ENCODE data around the gene TSSK1B.
"Not testable (repeated sequence)": the region's sequence is repeated elsewhere in the genome, so short reads cannot be mapped to it uniquely, and the experiment has no call there.

Gene TSSK1B, protein sequence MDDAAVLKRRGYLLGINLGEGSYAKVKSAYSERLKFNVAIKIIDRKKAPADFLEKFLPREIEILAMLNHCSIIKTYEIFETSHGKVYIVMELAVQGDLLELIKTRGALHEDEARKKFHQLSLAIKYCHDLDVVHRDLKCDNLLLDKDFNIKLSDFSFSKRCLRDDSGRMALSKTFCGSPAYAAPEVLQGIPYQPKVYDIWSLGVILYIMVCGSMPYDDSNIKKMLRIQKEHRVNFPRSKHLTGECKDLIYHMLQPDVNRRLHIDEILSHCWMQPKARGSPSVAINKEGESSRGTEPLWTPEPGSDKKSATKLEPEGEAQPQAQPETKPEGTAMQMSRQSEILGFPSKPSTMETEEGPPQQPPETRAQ

DNA sequence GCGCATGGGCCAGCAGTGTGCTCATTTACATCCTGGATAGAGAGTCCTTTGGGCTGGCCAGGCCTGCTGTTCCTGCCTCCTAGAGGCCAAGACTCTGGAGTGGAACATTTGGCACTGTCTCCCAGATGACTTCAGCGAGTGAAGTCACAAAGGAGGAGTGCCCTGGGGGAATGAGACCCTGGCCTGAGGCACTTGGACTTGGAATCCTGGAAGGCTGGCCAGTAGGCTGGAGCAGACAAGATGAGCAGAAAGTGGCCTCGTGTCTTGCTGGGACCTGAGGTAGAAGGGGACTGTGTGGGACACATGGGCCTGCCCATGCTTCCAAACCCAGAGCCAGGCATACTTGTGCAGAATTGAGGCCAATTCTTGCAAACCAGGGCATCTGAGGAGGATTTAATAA lies at the start of gene TSSK1B:
TSSK1B (minus strand) TSS at position 101 of the 400 bp plus-strand sequence. CDS start 150 bp downstream, outside the sequence.
- no peak for DNase-seq (ENCODE audit: extremely low read depth in 1 of 2, low read depth in 1 of 2)

DNA sequence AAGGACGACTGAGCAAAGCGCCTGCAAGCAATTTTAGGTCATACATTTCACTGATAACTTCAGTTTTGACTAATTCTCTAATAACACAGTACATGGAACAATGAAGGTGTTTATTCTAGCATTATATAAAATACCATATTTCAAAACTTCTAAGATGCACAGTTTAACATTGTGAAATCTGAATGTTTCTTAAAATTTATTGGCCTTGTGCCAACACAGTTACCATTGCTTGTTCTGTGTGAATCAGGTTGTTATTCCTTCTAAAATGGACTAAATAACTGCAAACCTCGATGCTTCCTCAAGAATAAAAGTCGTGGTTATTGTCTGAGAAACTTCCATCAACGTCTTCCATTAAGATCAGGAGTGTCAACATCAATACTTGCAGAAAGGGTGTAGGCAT lies 45.5 kb upstream of the TSSK1B start:
- DNase-seq (ENCODE audit: extremely low read depth in 1 of 2, low read depth in 1 of 2) = no peak

DNA sequence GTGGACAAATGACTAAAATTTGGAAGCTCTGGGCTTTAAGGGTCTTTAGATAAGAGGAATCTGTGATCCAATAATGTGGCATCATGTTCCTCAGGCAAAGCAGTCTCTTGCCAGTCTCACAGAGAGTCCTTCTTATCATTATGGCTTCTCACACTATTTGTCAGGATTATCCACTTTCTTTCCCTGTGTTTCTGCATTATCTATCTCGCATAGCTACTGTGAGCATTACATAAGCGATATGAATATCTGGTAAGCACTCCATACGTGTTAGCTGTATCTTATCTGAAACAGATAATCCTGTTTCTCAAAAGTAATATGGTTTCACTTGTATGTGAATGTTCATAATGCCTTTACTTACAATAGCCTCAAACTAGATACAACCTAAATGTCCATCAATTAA lies 43.9 kb upstream of the TSSK1B start:
- no peak for DNase-seq (ENCODE audit: extremely low read depth in 1 of 2, low read depth in 1 of 2)

DNA sequence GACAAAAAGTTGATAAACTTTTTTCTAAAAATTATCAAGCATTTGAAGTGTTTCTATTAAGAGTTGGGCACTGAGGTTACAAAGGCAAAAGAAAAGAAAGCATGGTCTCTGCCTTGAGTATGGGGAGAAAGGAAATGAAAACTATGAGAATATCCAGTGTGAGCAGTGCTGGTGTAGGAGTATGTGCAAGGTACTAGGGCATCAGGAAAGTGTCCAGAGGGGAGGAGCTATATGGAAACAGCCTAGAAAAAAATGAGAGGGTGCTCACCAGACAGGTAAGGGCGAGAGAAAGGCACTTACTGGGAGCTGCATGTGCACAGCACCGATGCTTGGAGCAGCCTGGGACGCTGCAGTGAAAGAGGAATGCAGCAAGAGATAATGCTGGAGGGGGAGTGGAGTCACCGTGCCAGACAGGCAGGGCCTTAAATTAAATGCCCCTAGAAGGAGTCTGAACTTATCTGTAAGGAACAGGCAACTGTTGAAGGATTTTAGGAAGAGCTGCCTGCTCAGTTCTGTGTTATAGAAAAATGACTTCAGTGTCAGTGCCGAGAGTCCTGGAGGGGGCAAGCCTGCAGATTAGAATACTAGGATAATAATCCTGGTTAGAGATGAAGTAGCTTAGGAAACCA lies 39.4 kb upstream of the TSSK1B start:
- DNase-seq (ENCODE audit: extremely low read depth in 1 of 2, low read depth in 1 of 2) = no peak

DNA sequence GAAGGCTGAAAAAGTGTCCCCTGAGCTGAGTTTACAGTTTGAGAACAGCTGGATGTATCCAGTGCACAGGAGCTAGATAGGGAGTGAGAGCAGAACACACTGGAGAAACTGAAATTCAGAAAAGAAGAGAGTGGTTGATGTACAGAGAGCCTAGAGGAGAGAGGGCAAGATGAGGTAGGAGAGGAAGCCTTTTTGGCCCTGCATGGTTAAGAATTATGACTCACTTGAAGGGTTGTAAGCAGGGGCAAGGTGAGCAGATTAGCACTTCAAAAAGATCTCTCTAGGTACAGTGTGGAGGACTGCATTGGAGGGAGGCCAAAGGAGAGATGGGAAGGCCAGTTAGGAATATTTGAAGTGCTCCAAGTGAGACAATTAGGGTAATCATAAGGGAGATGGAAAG lies 28.2 kb upstream of the TSSK1B start:
- DNase-seq (ENCODE audit: extremely low read depth in 1 of 2, low read depth in 1 of 2) = no peak

DNA sequence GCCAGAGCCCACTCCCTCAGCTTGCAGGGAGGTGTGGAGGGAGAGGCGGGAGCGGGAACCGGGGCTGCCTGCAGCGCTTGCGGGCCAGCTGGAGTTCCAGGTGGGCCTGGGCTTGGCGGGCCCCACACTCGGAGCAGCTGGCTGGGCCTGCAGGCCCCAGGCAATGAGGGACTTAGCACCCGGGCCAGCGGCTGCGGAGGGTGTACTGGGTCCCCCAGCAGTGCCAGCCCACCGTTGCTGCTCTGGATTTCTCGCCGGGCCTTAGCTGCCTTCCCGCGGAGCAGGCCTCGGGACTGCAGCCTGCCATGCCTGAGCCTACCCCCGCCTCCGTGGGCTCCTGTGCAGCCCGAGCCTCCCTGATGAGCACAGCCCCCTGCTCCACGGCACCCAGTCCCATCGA lies 22.3 kb upstream of the TSSK1B start:
- not testable (repeated sequence) for DNase-seq (ENCODE audit: extremely low read depth in 1 of 2, low read depth in 1 of 2)

DNA sequence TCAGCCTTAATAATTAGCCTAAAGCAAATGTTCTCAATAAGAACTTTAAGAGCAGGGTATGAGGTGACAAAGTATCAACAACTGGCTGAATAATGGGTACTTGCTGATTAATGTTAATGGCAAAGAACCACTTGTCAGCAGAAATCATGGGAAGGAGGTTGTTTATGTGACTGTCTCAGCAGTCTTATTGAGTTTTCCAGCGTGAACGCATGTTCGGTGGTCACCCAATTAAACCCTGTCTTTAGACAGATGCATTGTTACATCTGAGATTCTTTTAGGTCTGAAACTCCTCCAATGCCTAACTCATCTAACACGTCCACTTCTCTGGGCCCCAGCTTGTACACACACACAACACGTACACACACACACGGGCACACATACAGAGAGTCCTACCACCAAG lies 18.2 kb upstream of the TSSK1B start:
- no peak for DNase-seq (ENCODE audit: extremely low read depth in 1 of 2, low read depth in 1 of 2)

DNA sequence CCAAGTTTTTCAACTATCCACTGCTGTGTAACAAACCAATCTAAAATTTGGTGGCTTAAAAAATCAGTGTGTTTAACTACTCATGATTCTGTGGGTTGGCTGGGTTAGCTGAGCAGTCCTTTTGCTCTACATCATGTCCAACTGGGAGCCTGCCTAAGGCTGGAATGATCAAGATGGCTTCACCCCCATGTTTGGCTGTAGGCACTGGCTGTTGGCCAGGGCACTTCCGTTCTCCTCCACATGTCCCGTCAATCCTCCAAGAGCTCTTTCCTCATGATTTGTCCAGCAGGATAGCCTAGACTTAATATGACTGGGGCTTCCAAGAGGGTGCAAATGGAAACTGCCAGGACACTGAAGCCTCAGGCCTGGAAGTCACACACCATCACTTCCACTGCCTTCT lies 17.0 kb upstream of the TSSK1B start:
- no peak for DNase-seq (ENCODE audit: extremely low read depth in 1 of 2, low read depth in 1 of 2)

DNA sequence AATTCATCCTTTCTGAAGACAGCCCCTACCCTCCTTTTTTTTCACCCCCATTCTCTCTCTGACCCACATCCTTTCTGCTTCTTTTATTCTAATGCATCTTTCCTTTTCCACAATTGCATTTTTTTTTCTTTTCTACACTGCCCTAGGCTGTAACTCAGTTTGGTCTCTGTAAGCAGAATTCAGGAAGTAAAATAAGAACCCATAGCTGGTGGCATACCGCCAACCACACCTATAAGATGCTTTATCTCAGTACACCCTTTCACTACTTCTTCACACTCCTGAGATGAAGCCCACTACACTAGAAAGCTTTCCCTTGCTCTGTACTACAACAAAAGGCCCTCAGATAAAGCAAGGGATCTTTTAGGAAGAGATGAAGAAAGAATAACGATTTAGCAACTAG lies 16.1 kb upstream of the TSSK1B start:
- DNase-seq (ENCODE audit: extremely low read depth in 1 of 2, low read depth in 1 of 2) = no peak

DNA sequence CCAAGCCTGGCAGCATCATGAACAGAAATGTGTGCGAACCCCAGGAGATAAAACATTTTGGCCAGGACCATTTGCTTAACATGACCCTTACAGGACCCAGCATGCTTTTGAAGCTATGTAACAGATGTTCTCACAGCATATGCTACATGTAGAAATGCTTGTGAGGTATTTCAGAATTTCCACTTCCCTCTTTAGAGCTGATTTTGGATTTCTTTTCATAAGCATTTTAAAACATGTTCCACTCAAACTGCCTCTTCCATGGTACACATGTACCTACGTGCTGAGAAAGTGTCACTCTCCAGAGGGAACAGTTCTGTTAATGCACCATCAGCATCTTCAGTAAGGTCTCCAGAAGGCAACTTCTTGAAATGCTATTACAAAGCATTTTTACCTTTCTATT lies 15.7 kb upstream of the TSSK1B start:
- DNase-seq (ENCODE audit: extremely low read depth in 1 of 2, low read depth in 1 of 2) = no peak

DNA sequence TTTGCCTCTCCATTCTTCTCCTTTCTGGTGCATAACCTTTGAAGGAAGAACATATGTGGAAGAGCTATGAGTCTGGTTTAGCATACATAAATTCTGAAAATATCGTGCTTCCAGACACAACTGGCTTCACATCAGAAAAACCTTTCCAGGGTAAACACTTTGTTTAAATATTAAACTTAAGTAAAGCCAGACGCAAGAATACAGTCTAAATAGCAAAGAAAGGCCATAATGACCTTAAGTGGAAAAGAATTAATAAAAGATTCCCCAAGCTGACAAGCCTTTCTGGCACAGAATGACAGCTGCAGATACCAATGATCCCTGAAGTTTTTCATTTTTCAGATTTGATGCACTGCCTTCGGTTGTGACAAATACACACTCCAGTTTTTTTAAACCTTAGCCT lies 13.5 kb upstream of the TSSK1B start:
- no peak for DNase-seq (ENCODE audit: extremely low read depth in 1 of 2, low read depth in 1 of 2)

DNA sequence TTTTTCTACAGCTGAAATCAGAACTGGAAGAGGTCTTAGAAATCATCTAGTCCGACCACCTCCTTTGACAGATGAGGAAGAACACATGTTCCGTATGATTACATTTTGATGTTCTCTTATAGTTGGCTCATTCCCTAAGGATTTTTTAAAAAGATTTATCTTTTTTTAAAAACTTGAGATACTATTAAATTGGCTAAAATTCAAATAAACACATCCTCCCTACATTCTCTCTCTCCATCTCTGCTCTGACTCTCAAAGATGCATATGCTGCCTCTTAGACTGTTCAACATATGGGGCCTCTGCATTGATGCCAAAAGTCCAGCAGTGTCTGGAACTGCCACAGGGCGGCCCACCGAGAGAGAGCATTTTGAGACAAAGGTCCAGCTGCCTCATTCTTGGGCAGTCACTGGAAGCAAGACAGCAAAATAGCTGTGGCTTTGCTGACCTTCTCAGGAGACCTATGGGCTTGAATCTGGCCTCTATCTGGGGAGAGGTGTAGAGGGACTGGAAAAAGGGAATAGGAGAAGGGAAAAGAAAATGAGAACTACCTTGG lies 12.8 kb upstream of the TSSK1B start:
- DNase-seq (ENCODE audit: extremely low read depth in 1 of 2, low read depth in 1 of 2) = no peak

DNA sequence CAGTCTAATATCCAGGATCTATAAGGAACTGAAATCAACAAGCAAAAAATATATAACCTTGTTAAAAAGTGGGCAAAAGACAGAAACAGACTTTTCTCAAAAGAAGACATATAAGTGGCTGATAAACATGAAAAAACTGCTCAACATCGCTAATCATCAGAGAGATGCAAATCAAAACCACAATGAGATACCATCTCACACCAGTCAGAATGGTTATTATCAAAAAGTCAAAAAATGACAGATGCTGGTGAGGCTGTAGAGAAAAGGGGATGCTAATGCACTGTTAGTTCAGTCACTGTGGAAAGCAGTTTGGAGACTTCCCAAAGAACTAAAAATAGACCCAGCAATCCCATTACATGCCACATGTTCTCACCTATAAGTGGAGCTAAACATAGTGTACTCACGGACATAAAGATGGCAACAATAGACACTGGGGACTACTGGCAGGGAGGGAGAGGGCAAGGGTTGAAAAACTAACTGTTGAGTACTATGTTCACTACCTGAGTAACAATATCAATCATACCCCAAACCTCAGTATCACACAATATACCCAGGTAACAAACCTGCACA lies 11.7 kb upstream of the TSSK1B start:
- DNase-seq (ENCODE audit: extremely low read depth in 1 of 2, low read depth in 1 of 2) = no peak

DNA sequence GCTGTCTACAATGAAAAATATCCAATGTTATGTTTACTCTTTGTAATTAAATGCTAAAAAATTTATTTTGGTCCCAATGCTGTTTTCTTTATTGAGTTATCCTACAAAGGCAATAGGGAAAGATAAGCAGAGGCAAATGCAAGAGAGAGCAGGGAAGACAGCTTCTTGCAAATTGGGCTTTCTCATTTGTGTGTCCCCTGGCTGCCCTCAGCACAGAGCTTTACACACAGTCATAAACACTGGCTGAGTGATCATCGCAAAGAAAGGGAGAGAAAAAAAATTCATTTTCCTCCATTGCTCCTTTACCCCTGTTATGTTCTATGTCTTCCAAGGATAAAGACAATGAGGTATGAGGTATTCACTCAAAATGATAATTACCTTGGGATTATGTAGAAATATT lies 2.3 kb upstream of the TSSK1B start:
- DNase-seq (ENCODE audit: extremely low read depth in 1 of 2, low read depth in 1 of 2) = no peak

DNA sequence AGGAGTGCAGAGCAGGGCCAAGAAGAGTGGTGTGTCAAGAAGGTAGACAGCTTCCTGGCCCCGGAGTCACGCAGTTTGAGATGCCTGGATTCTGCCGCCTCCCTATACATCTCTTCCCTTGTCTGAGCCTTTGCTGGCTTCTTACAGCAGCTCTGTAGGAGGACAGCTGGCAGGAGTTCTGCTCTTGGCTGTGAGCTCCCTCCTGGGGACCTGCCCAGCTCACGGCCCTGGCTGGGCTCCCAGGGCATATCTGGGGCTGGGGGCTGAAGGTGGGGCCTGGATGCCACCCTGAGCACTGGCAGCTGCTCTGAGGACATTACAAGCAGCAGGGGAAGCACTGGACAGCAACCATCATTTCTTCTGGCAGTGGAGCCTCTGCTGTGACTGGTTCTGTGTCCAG lies 786 bp upstream of the TSSK1B start:
- no peak for DNase-seq (ENCODE audit: extremely low read depth in 1 of 2, low read depth in 1 of 2)

DNA sequence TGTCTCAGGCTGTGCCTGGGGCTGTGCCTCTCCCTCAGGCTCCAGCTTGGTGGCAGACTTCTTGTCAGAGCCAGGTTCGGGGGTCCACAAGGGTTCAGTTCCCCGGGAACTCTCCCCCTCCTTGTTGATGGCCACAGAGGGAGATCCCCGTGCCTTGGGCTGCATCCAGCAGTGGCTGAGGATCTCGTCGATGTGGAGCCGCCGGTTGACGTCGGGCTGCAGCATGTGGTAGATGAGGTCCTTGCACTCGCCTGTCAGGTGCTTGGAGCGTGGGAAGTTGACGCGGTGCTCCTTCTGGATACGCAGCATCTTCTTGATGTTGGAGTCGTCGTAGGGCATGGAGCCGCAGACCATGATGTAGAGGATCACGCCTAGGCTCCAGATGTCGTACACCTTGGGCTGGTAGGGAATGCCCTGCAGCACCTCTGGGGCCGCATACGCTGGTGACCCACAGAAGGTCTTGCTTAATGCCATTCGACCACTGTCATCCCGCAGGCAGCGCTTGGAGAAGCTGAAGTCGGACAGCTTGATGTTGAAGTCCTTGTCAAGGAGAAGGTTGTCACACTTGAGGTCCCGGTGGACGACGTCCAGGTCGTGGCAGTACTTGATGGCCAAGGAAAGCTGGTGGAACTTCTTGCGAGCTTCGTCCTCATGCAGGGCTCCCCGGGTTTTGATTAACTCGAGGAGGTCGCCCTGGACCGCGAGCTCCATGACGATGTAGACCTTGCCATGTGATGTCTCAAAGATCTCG lies 752 bp downstream of the TSSK1B start:
- DNase-seq (ENCODE audit: extremely low read depth in 1 of 2, low read depth in 1 of 2) = no peak

DNA sequence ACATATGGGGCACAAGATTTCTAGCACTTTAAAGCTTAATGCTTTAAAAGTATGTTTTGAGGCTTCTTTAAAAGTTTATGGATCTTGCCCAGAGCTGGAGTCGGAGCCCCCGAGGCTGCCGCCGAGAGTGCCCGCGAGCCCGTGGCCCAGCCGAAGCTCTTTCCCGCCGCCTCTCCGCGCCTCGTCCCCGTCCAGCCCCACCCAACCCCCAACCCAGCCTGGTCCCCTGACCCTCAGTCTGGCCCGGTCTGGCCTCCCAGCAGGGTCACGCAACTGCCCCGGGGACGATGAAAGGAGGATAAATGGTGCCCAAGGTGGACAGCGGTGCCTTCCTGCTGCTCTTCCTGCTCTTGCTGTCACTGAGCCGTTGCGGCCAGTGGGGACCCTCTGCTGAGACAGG lies 1.7 kb downstream of the TSSK1B start:
- DNase-seq (ENCODE audit: extremely low read depth in 1 of 2, low read depth in 1 of 2) = no peak

DNA sequence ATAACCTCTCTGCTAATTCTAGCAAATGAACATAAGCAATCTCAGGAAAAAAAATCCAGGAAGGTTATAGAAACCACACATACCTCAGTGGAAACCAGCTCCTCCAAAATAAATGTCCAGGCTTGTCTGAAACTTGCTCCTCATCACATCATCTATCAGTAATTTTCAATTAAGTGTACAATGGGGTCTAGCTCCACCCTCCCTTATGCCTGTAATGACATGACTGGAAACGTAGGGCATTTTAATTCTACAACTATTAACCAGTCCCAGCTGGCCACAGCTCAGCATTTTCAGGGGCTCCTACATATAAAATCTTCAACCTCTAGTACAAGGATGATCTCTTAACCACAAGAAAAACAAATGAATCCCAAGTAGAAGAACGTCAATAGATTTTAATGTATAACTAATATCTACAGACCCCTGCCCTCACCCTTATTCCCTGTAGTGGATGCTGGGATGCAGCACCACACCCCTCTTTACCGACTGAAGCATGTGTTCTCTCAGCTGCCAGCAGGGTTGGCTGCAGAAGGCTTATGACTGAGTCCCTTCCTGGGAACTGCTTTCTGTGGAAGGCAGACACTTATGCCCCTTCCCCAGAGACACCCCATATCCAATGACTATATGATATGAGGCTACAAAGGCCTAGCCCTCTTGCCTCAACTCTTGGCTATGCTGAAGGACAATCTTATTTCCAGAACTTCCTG lies 6.8 kb downstream of the TSSK1B start:
- no peak for DNase-seq (ENCODE audit: extremely low read depth in 1 of 2, low read depth in 1 of 2)

DNA sequence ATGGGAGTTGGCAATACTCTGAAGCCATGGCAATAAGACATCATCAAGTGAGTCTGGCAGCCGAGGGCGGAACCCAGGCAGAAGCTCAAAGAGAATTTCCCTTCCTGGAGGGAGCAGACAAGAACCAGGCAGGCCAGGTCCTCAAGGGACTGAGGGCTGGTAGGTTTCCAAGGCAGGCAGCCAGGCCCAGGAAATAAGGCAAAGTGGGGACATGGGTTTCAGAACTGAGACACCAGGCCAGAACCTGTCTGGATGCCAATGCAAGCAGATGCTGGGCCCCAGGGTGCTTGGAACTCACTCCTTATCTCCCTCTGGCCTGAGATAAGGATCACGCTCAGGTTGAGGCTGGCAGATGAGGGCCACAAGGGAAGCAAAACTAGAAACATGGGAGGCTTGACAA lies 8.9 kb downstream of the TSSK1B start:
- DNase-seq (ENCODE audit: extremely low read depth in 1 of 2, low read depth in 1 of 2) = no peak

DNA sequence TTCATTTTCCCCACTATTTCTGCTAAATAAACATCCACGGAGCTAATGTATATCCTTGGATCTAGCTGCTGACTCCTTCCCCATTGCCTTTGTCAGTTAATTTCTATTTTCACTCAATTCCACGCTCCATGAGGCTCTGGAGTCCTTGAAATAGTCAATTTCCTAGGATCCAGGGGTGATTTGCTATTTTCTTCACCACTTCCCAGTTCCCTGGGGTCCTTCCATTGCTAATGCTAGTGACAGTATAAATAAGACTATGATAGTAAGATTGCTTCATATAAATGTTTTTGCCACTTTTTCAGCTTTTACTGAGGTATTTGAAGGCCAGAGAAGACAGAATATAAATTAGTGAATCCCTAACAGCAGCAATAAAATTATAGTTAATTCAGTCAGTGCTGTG lies 13.1 kb downstream of the TSSK1B start:
- no peak for DNase-seq (ENCODE audit: extremely low read depth in 1 of 2, low read depth in 1 of 2)

DNA sequence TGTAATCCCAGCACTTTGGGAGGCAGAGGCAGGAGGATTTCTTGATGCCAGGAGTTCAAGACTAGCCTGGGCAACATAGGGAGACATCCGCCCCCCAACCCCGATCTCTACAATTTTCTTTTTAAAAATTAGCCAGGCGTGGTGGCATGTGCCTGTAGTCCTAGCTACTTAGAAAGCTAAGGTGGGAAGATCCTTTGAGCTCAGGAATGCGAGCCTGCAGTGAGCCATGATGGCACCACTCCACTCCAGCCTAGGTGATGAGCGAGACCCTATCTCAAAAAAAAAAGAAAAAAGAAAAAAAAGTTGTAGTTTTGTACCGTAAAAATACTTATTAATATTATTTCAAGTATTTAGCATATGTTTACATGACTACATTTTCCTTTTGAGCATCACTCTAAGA lies 29.3 kb downstream of the TSSK1B start:
- DNase-seq (ENCODE audit: extremely low read depth in 1 of 2, low read depth in 1 of 2) = no peak
